HCT116 (cell line): ENCODE data around the gene CCDC57. TPM values are rescaled to one million over a fixed set of nuclear protein-coding genes. Genes with fewer than 3 reads are reported as not detected.

ENCODE experiments used
- ATAC-seq: fragments of 200-7000 bp; cut with Tn5 transposase; 2 replicates; pipeline ENCODE4 v1.9.1; 2020; ENCODE audit warnings: mild to moderate bottlenecking, moderate library complexity
- BruUV-seq: library from RNA; stranded (reverse); fragments of 400-500 nt; replicated peaks from 2 replicates; lab custom pipeline; 2021; lab: Mats Ljungman, UMichigan
- CTCF ChIA-PET: fragments of 300-600 bp; sonication (Branson Sonifier 250); formaldehyde crosslinking; loops from one replicate; lab custom pipeline; 2021; ENCODE audit warnings: antibody characterized with exemption; lab: Charles Lee
- POLR2A ChIA-PET: fragments of 300-600, 350-600 bp; sonication (Branson Sonifier 250); formaldehyde crosslinking; loops from one replicate; lab custom pipeline; 2021; ENCODE audit warnings: antibody characterized with exemption; lab: Charles Lee
- RAD21 ChIA-PET, 2 experiments: fragments of 300-600 bp; sonication (Branson Sonifier 250); formaldehyde crosslinking; loops; one replicate each; lab custom pipeline; 2023; ENCODE audit warnings: low total read pairs in 2 of 2; ENCODE audit not compliant: uncharacterized antibody in 2 of 2, unreplicated experiment in 2 of 2, low non-redundant PET in 1 of 2; lab: Charles Lee
- DNase-seq: peaks from one replicate; pipeline ENCODE4 v3.0.0-alpha.2; 2010; ENCODE audit warnings: low read depth, low spot score
- H2AFZ ChIP-seq: fragments of 200-600 bp; shearing (Covaris generic), sonication (generic); 2 replicates; pipeline ENCODE4 v1.6.1; 2017; ENCODE audit warnings: low read depth, mixed run types, mixed read lengths, antibody characterized with exemption, low read length; ENCODE audit not compliant: poor library complexity, severe bottlenecking
- H3K27ac ChIP-seq: 2 replicates; pipeline ENCODE4 v1.5.1; 2012; ENCODE audit warnings: low read depth, low read length
- H3K27me3 ChIP-seq: fragments of 200-600 bp; sonication (generic); 2 replicates; pipeline ENCODE4 v1.6.1; 2016; ENCODE audit warnings: mixed run types, low read length, mixed read lengths; ENCODE audit not compliant: insufficient read depth
- H3K36me3 ChIP-seq, 2 experiments: fragments of 200-500 bp in 1 of 2; fragments of 200-600 bp in 1 of 2; sonication (Bioruptor generic) in 1 of 2; sonication (generic) in 1 of 2; 2 replicates each; pipeline versions ENCODE4 v1.5.1 to v1.6.1; 2014 to 2016; ENCODE audit warnings: low read length in 2 of 2, inconsistent platforms in 1 of 2, mixed read lengths in 1 of 2, mixed run types in 1 of 2; ENCODE audit not compliant: insufficient read depth in 2 of 2, control insufficient read depth in 1 of 2
- H3K4me1 ChIP-seq, 2 experiments: fragments of 200-600 bp in 1 of 2; sonication (generic) in 1 of 2; 2 replicates each; pipeline versions ENCODE4 v1.5.1 to v1.6.1; 2012 to 2017; ENCODE audit warnings: low read length in 2 of 2, inconsistent platforms in 1 of 2, mild to moderate bottlenecking in 1 of 2, mixed read lengths in 1 of 2, mixed run types in 1 of 2, moderate library complexity in 1 of 2; ENCODE audit not compliant: insufficient read depth in 2 of 2, control insufficient read depth in 1 of 2
- H3K4me2 ChIP-seq: fragments of 200-600 bp; sonication (generic); 2 replicates; pipeline ENCODE4 v1.6.1; 2017; ENCODE audit warnings: mixed run types, low read length, mixed read lengths
- H3K4me3 ChIP-seq, 2 experiments: fragments of 200-600 bp in 1 of 2; sonication (generic) in 1 of 2; replicated peaks in 1 of 2; 2 replicates each; pipeline ENCODE4 v1.5.1; 2011 to 2016; ENCODE audit warnings: low read length in 2 of 2, control low read depth in 1 of 2, low read depth in 1 of 2, mild to moderate bottlenecking in 1 of 2, mixed read lengths in 1 of 2, mixed run types in 1 of 2
- H3K79me2 ChIP-seq: fragments of 200-600 bp; sonication (generic); 2 replicates; pipeline ENCODE4 v1.6.1; 2017; ENCODE audit warnings: mild to moderate bottlenecking, mixed run types, low read length, moderate library complexity, mixed read lengths; ENCODE audit not compliant: insufficient read depth
- H3K9ac ChIP-seq: fragments of 200-600 bp; sonication (generic); 2 replicates; pipeline ENCODE4 v1.6.1; 2016; ENCODE audit warnings: low read length, mixed read lengths
- H3K9me2 ChIP-seq: fragments of 200-600 bp; sonication (generic), shearing (Covaris generic); 2 replicates; pipeline ENCODE4 v1.6.1; 2017; ENCODE audit warnings: mixed run types, mild to moderate bottlenecking, moderate library complexity; ENCODE audit not compliant: insufficient read depth
- H3K9me3 ChIP-seq, 2 experiments: fragments of 200-500 bp in 1 of 2; fragments of 200-600 bp in 1 of 2; sonication (Bioruptor generic) in 1 of 2; sonication (generic) in 1 of 2; 2 replicates each; pipeline ENCODE4 v1.6.1; 2014 to 2017; ENCODE audit warnings: low read length in 2 of 2, mixed read lengths in 2 of 2, inconsistent platforms in 1 of 2, low read depth in 1 of 2, mild to moderate bottlenecking in 1 of 2, mixed run types in 1 of 2, moderate library complexity in 1 of 2; ENCODE audit not compliant: control insufficient read depth in 1 of 2, insufficient read depth in 1 of 2
- H4K20me1 ChIP-seq: fragments of 200-600 bp; sonication (generic), shearing (Covaris generic); 2 replicates; pipeline ENCODE4 v1.6.1; 2017; ENCODE audit warnings: mixed run types, mild to moderate bottlenecking, moderate library complexity; ENCODE audit not compliant: insufficient read depth
- CTCF ChIP-seq, 3 experiments: fragments of 200-600 bp in 1 of 3; sonication (generic) in 1 of 3; IDR thresholded peaks in 2 of 3; conservative IDR thresholded peaks in 1 of 3; 2 replicates each; pipeline ENCODE4 v1.5.1; 2012 to 2017; ENCODE audit warnings: low read depth in 2 of 3, low read length in 2 of 3, antibody characterized with exemption in 1 of 3, borderline replicate concordance in 1 of 3, control low read depth in 1 of 3, mild to moderate bottlenecking in 1 of 3, mixed read lengths in 1 of 3, mixed run types in 1 of 3, moderate library complexity in 1 of 3; ENCODE audit not compliant: insufficient read depth in 1 of 3
- ZBTB33 ChIP-seq: IDR thresholded peaks from 2 replicates; pipeline ENCODE4 v1.6.1; 2011; ENCODE audit warnings: mild to moderate bottlenecking, low read length, moderate library complexity; ENCODE audit not compliant: insufficient replicate concordance; ENCODE audit errors: extremely low read depth
- intact Hi-C: fragments of 100-400 bp; cut with micrococcal nuclease; formaldehyde crosslinking; loops from 2 replicates; pipeline ENCODE4 v1.10.0; 2022
- total RNA-seq: library from RNA; stranded (reverse); gene quantifications from one replicate; pipeline ENCODE4 v1.2.1, GENCODE V29; 2021; ENCODE audit not compliant: unreplicated experiment

Gene CCDC57
- total RNA-seq, 1 experiment from 2014 or later, result 143 TPM

- BruUV-seq, result no TSS peak
- peak overlapping the region; percentile 93; the same call in 1 of the 2 replicates for H3K4me2 ChIP-seq
- peak overlapping the region; percentile 94 for H3K27ac ChIP-seq
- POLR2A ChIA-PET, result interaction anchor here (0.9 to 2.3 kb wide), 2 partner anchors 9 to 122 kb away, joined by 4 to 11 read pairs; partner anchors contain the start of genes FASN and SLC16A3
- H3K4me1 ChIP-seq, result peaks cover 32 to 43% of the 10 kb centered on the region in 2 experiments
- TF ChIP-seq CTCF (IDR thresholded peaks at IDR 0.05 in 2 of 3, conservative IDR thresholded peaks at IDR 0.05 in 1 of 3; ENCODE audit: borderline replicate concordance in 1 of 3, insufficient read depth in 1 of 3, low read depth in 2 of 3, low read length in 2 of 3), result peak in 2 of 3 experiments; percentile 44 to 52; a peak in 3 of 6 replicates
- no peak for TF ChIP-seq ZBTB33
- TF ChIP-seq, all 23 proteins: peak for 1
- Histone ChIP-seq H3K36me3 (peaks cover 0 to 5% of the 10 kb centered on the region in 2 experiments; a peak in 1 of 4 replicates), H3K79me2 (peaks cover 11% of the 10 kb centered on the region; the same call in 1 of the 2 replicates), H3K9me2 (no peaks in the 10 kb centered on the region), H3K27me3 (no peaks in the 10 kb centered on the region), H3K9ac (no peak overlapping the region), H3K4me3 (no peak overlapping the region; a peak in 1 of 4 replicates), H2AFZ (no peak overlapping the region), H4K20me1 (no peaks in the 10 kb centered on the region), H3K9me3 (no peaks in the 10 kb centered on the region)
- DNase-seq (no peak), ATAC-seq (no peak)
- ChIA-PET RAD21 (no interaction called here), CTCF (interaction anchor here (1.3 to 1.9 kb wide), 2 partner anchors 9 to 28 kb away, joined by 3 to 4 read pairs; partner anchors contain the start of gene FASN)
- intact Hi-C loops, result loop anchor here (2.0 to 5.0 kb wide), 2 partner anchors 35 to 47 kb away; no protein-coding TSS in a partner anchor
These were observed 105.2 kb downstream of the CCDC57 start for GRCh38 chr17:82107341-82107860.
